ENCODE data around the gene NR1I3.

DNA sequence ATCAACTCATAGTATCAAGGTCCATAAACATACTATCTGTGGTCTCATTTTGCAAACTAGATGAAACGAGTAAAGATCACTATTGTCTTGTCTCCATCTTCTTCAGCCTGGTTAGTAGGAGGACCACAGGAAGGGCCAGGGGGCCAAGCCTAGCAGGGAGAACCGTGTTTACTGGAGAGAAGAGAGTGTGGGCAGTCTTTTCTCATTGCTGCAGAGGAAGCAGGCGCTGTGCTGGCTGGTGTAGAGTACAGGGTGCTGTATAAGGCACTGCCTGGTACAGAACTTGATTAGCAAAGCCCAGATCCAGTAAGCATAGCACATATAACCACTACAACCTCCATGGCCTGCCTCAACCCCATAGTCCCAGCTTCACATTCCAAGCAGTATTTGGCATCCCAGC, 50.7 kb downstream of the NR1I3 start:
- TF ChIP-seq EZH2 (IDR thresholded peaks at IDR 0.05) = no peak
- TF ChIP-seq POLR2AphosphoS5 (IDR thresholded peaks at IDR 0.05; ENCODE audit: borderline replicate concordance, low read depth, low read length) = no peak
- TF ChIP-seq FOXP2 (optimal IDR thresholded peaks at IDR 0.05; ENCODE audit: control extremely low read depth, extremely low read length, insufficient read depth) = no peak
